Heart right ventricle (tissue), 16 donors: ENCODE results near the gene PLEKHJ1. TPM values are rescaled to one million over a fixed set of nuclear protein-coding genes. Genes with fewer than 3 reads are reported as not detected.

Source experiments
- ATAC-seq, 8 donors: fragments of 200-7000 bp; cut with Tn5 transposase; one replicate each; pipeline ENCODE4 v1.9.1; 2020; ENCODE audit warnings: mild to moderate bottlenecking in 8 of 8, moderate library complexity in 8 of 8, moderate number of reproducible peaks in 1 of 8
- DNase-seq, 2 donors: peaks; one replicate each; pipeline ENCODE4 v3.0.0-alpha.2; 2020
- H3K27ac ChIP-seq, 10 donors: fragments of 200-600 bp; sonication (generic) in 2 of 10; one replicate each; pipeline versions ENCODE4 v1.5.0 to v1.8.0; 2020 to 2022; ENCODE audit warnings: mild to moderate bottlenecking in 3 of 10
- H3K27me3 ChIP-seq, 7 donors: fragments of 200-600 bp; one replicate each; pipeline ENCODE4 v1.8.0; 2021 to 2022; ENCODE audit warnings: mild to moderate bottlenecking in 2 of 7
- H3K36me3 ChIP-seq, 9 donors: fragments of 200-600 bp; sonication (generic) in 1 of 9; one replicate each; pipeline versions ENCODE4 v1.5.0 to v1.8.0; 2020 to 2022; ENCODE audit warnings: mild to moderate bottlenecking in 2 of 9
- H3K4me1 ChIP-seq, 9 donors: fragments of 200-600 bp; sonication (generic) in 1 of 9; one replicate each; pipeline versions ENCODE4 v1.5.0 to v1.8.0; 2020 to 2022; ENCODE audit warnings: mild to moderate bottlenecking in 4 of 9
- H3K4me3 ChIP-seq, 10 donors: fragments of 200-600 bp; sonication (generic) in 2 of 10; one replicate each; pipeline versions ENCODE4 v1.5.0 to v1.8.0; 2020 to 2022; ENCODE audit warnings: mild to moderate bottlenecking in 7 of 10, moderate library complexity in 2 of 10
- H3K9me3 ChIP-seq, 11 donors: fragments of 200-600 bp in 10 of 11; sonication (generic) in 2 of 11; one replicate each; pipeline versions ENCODE4 v1.5.0 to v1.8.0; 2013 to 2022; ENCODE audit warnings: mild to moderate bottlenecking in 2 of 11, control low read depth in 1 of 11, moderate library complexity in 1 of 11
- CTCF ChIP-seq, 9 donors: fragments of 200-600 bp; sonication (generic) in 2 of 9; IDR thresholded peaks; one replicate each; pipeline versions ENCODE4 v1.5.0 to v1.8.0; 2021 to 2022; ENCODE audit warnings: antibody characterized with exemption in 9 of 9, mild to moderate bottlenecking in 5 of 9, moderate library complexity in 1 of 9
- WGBS, 2 donors: extraction: QIAGEN DNeasy Blood & Tissue Kit; methylation state at CpG; one replicate each; pipeline ENCODE4 v1.1.7; 2013; ENCODE audit warnings: inconsistent platforms in 1 of 2; 5-methylcytosine and 5-hydroxymethylcytosine counted together
- intact Hi-C, 10 donors: fragments of 100-400 bp; cut with DNase I; formaldehyde crosslinking; loops; one replicate each; pipeline versions ENCODE4 v1.11.1 to v1.14.2; 2022
- polyA plus RNA-seq, 2 donors: library from polyadenylated mRNA; stranded (reverse); fragments of 200-250 nt; gene quantifications; one replicate each; pipeline ENCODE4 v1.2.3, GENCODE V29; 2013
- total RNA-seq, 10 donors: library from RNA; stranded (reverse); fragmentation: NEBNext Ultra II Directional in 3 of 10; extraction: Animal tissue kit (Norgen Biotek cat#: 25700) in 3 of 10; gene quantifications; one replicate each; pipeline versions ENCODE4 v1.2.1 to v1.2.4, GENCODE V29; 2021 to 2023
- donor health status: Arrhythmogenic right ventricular cardiomyopathy.
- donor health status: ischemic (EF 13 %, LVEDD 7.1; RV severe dilation, severe dysfunction).
- donor health status: healthy with polysubstance abuse.
- donor health status: DM: no; HTN: yes; CAD: no.
- donor health status: DM: no; HTN: no; CAD: no.
- donor health status: ischemic (EF 25% LVEDD 6.9; RV normal size, moderate dysfunction).
- donor health status: ischemic (EF 25% LVEDD 5.7; RV mildly dilated, moderate dysfunction).
- donor health status: healthy.
- donor health status: DM: yes; HTN: yes; CAD: no.
- donor health status: Ischemic cardiomyopathy.
- donor health status: ischemic (EF 35%, LVEDD 5.7; RV mildly dilated, moderate dysfunction).
- donor health status: nonischemic (EF 11% LVEDD 7.7; RV severe dilation, severe dysfunction).
- donor health status: DM: yes; HTN: yes; CAD: no.
- donor health status: PGD.
- donor health status: ischemic (EF 29% LVEDD 5.4; RV normal size, mild dysfunction).
- donor health status: nonischemic (EF 23%, LVEDD 6.1; RV moderate dilation, normal function).

The PLEKHJ1 gene
- total and polyA plus RNA-seq, 12 donors, result 40.0 to 103 (median 46.8) TPM

GRCh38 chr19:2240881-2241760 lies 5.0 kb upstream of the PLEKHJ1 start:
- Histone ChIP-seq H3K27ac (peak overlapping the region in 5 of 10 donors; percentile 63 to 79 (median 68)), H3K9me3 (no peaks in the 10 kb centered on the region), H3K4me3 (peak overlapping the region in 5 of 10 donors; percentile 44 to 56 (median 50)), H3K36me3 (peaks cover 13 to 47% (median 30%) of the 10 kb centered on the region in 9 donors), H3K4me1 (peaks cover 24 to 68% (median 52%) of the 10 kb centered on the region in 9 donors), H3K27me3 (no peaks in the 10 kb centered on the region)
- no peak for TF ChIP-seq CTCF (IDR thresholded peaks at IDR 0.05)
- DNase-seq (no peak), ATAC-seq (no peak)
- intact Hi-C loops, result no loop called here
- WGBS, 2 donors, result 75 to 77% methylated on average over 41 of the region's 41 CpGs

DNA sequence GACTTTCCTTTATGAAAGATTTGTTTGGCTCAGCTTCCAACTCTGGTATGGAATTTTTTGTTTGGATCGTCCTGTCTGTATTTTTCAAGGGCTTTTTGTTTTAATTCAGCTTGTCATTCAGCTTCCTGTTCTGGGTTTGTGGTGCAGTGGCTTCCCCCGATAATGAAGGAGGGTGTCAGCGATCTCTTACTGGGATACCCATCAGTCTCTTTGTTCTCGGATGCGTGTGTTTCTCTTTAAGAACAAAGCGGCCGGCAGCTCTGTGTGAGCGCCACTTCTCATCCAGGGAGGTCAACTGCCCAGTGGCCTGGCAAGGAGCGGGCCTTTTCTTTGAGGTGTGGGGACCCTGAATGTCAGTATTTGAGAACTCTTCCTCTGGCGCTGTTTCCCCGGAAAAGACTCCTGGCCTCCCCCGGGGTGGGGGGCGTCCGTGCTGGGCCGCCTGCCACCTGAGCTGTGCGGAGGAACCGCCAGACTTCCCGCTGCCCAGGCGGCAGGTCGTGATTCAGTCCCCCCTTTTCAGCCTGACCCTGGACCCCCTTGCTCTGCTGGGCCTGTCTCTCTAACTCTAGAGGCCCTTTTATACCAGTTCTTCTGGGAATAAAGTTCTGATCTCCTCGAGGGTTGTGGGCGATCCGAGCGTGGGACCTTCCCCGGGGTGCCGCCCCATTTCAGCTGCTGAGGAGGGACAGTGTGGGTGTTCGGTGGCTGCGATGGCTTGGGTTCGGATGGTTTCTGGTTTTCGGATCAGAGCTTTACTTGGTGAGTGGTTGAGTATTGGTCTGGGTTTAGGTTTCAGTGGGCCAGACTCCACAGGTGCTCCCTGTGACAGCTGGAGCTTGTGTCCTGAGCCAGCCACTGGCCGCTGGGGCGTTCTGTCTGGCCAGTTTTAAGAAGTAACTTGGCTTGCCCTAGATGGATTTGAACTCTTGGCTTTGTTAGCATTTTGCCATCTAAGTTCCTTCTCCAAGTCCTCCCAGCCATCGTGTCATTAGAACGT lies 3.9 kb upstream of the PLEKHJ1 start:
- H3K4me3 ChIP-seq, result peak overlapping the region in 9 of 10 donors; percentile 23 to 56 (median 46)
- H3K27me3 ChIP-seq, result no peaks in the 10 kb centered on the region
- intact Hi-C loops, result loop anchor here in 9 of 10 donors (1.0 to 10.0 kb wide), 10 partner anchors 25 to 155 kb away; partner anchors contain the start of genes AP3D1 (in 2 of the 9) and DOT1L (in 1 of the 9)
- ATAC-seq, result no peak
- H3K27ac ChIP-seq, result peak overlapping the region in 9 of 10 donors; percentile 5 to 79 (median 66)
- DNase-seq, result no peak
- 22 to 23% methylated on average over 33 to 34 of the region's 34 CpGs for WGBS, 2 donors
- no peak for TF ChIP-seq CTCF (IDR thresholded peaks at IDR 0.05)
- peaks cover 27 to 69% (median 56%) of the 10 kb centered on the region in 9 donors for H3K4me1 ChIP-seq
- H3K9me3 ChIP-seq, result no peaks in the 10 kb centered on the region
- H3K36me3 ChIP-seq, result peaks cover 7 to 37% (median 19%) of the 10 kb centered on the region in 9 donors

DNA sequence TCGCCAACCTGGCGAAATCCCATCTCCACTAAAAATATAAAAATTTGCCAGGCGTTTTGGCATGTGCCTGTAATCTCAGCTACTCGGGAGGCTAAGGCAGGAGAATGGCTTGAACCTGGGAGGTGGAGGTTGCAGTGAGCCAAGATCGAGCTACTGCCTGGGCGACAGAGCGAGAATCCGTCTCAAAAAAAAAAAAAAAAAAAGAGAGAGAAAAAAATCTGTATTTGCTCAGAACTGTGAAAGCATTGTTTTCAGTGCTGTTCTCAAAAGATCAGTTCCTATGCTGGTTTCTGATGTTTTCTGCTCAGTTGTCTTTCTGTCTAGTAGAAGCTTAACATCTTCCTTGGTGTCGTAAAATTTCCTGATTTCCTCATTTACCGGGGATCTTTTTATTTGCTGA lies 3.0 kb upstream of the PLEKHJ1 start:
- Histone ChIP-seq H3K4me1 (peaks cover 27 to 78% (median 65%) of the 10 kb centered on the region in 9 donors), H3K9me3 (no peaks in the 10 kb centered on the region), H3K36me3 (peaks cover 1 to 29% (median 10%) of the 10 kb centered on the region in 9 donors), H3K27ac (peak overlapping the region in 7 of 10 donors; percentile 5 to 79 (median 68)), H3K4me3 (peak overlapping the region in 6 of 10 donors; percentile 41 to 56 (median 48)), H3K27me3 (no peaks in the 10 kb centered on the region)
- TF ChIP-seq CTCF (IDR thresholded peaks at IDR 0.05), result no peak
- DNase-seq (no peak), ATAC-seq (no peak)
- intact Hi-C loops, result loop anchor here in 9 of 10 donors (1.0 to 10.0 kb wide), 10 partner anchors 26 to 156 kb away; partner anchors contain the start of genes AP3D1 (in 2 of the 9) and DOT1L (in 1 of the 9)
- 67 to 72% methylated on average over 10 of the region's 10 CpGs for WGBS, 2 donors
